ENCODE results near the gene HIVEP2.

DNA sequence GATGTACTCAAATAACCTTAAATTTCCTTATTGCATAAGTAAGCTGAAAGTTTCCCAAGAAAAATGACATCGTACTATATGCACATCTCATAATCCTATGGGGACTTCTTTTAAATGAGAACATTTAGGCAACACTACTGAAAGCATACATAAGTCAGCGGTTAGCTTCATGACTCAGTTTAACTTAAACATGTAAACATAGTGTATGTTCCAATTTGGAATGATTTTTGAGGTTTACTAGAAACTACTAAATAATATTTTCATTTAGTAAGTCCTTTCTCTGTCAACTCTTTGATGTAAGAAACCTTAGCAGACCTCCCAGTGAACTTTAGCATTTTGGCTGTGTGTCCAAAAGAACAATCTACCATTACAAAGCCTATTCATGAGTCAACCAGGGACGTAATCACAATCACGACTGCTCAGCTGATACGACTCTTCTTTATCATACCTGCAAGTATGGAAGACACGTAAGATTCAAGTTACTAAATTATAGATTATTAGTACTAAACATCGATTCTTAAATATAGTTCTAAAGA is 19.3 kb downstream of the HIVEP2 start:
- TF ChIP-seq MAFK (IDR thresholded peaks at IDR 0.05; ENCODE audit: partially characterized antibody) (no peak), JUN (IDR thresholded peaks at IDR 0.05) (no peak), CBX2 (IDR thresholded peaks at IDR 0.05; ENCODE audit: borderline replicate concordance, low read depth) (no peak), FOXS1 (CRISPR knock-in tag; IDR thresholded peaks at IDR 0.05) (no peak), ESRRA (IDR thresholded peaks at IDR 0.05; ENCODE audit: borderline replicate concordance, low read length) (no peak), RNF2 (IDR thresholded peaks at IDR 0.05; ENCODE audit: borderline replicate concordance, low read depth) (no peak), HDAC2 (IDR thresholded peaks at IDR 0.05) (no peak)
- TF ChIP-seq, protein P1, sequence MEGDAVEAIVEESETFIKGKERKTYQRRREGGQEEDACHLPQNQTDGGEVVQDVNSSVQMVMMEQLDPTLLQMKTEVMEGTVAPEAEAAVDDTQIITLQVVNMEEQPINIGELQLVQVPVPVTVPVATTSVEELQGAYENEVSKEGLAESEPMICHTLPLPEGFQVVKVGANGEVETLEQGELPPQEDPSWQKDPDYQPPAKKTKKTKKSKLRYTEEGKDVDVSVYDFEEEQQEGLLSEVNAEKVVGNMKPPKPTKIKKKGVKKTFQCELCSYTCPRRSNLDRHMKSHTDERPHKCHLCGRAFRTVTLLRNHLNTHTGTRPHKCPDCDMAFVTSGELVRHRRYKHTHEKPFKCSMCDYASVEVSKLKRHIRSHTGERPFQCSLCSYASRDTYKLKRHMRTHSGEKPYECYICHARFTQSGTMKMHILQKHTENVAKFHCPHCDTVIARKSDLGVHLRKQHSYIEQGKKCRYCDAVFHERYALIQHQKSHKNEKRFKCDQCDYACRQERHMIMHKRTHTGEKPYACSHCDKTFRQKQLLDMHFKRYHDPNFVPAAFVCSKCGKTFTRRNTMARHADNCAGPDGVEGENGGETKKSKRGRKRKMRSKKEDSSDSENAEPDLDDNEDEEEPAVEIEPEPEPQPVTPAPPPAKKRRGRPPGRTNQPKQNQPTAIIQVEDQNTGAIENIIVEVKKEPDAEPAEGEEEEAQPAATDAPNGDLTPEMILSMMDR (IDR thresholded peaks at IDR 0.05): no peak
